Suprapubic skin (tissue), 4 donors: Measurements from ENCODE around the gene OGT.

Source experiments
- CTCF ChIP-seq, 2 donors: fragments of 200-600 bp in 1 of 2; fragments of 450-650 bp in 1 of 2; sonication (generic) in 1 of 2; IDR thresholded peaks; one replicate each; pipeline ENCODE4 v1.5.1; 2016 to 2019; ENCODE audit warnings: antibody characterized with exemption in 2 of 2, mild to moderate bottlenecking in 1 of 2, moderate library complexity in 1 of 2
- EP300 ChIP-seq: sonication (generic); formaldehyde crosslinking; IDR thresholded peaks from one replicate; pipeline ENCODE4 v1.6.1; 2017; ENCODE audit warnings: antibody characterized with exemption
- POLR2AphosphoS5 ChIP-seq, 3 donors: sonication (generic); formaldehyde crosslinking; IDR thresholded peaks; one replicate each; pipeline ENCODE4 v1.6.1; 2017; ENCODE audit warnings: antibody characterized with exemption in 3 of 3

GRCh38 chrX:71489540-71489939 lies 43.4 kb upstream of the OGT start:
- TF ChIP-seq POLR2AphosphoS5 (IDR thresholded peaks at IDR 0.05): no peak
- no peak for TF ChIP-seq CTCF (IDR thresholded peaks at IDR 0.05)
- no peak for TF ChIP-seq EP300
